Measurements from ENCODE around the gene FGF11. TPM values are rescaled to one million over a fixed set of nuclear protein-coding genes. Genes with fewer than 3 reads are reported as not detected.

Gene FGF11
- total and polyA plus RNA-seq, 2 of the 13 experiments (the other 11 are each of a cell fraction or from before 2014, with no cell fraction given), result 0.20 to 7.6 TPM

DNA sequence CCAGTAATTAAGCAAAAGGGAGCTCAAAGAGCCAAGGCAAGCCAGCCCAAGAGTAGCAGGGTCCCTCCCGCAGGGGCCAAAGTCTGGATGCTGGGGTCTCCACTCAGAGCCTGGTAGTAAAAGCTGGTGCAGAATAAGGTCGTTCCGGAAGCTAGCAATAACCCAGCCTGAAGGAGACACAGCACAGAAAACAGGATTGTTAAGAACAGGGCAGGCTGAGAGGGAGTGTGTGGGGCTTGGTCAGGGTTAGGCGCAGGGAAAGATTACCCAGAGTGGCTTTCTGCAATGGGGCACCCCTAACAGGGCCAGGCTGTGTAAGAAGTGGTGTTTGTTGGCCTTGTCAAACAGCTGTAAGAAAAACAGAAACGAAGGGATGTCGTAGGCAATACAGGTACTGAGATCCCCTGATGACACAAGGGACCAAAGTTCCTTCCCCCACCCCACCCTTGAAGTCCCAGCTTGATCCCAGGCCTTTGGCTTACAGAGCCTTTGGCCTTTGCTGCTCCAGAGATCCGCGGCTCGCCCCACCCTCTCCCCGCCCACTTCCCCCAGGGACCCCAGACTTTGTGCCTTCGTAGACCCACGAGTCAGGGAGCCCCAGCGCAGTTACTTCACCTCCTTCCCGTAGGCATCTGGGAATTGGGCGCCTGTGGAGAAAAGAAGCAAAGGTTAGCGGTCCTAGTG lies 36.1 kb upstream of the FGF11 start (continued):
- TF ChIP-seq RELA (CRISPR knock-in tag; IDR thresholded peaks at IDR 0.05) (no peak), ZMYM4 (CRISPR knock-in tag; IDR thresholded peaks at IDR 0.05) (peak; percentile 43; the same call in 1 of the 2 replicates), RXRA (CRISPR knock-in tag; IDR thresholded peaks at IDR 0.05) (peak; percentile 49; the same call in 1 of the 2 replicates), ZNF564 (CRISPR knock-in tag; IDR thresholded peaks at IDR 0.05) (peak; percentile 37; the same call in 1 of the 2 replicates), ARNT2 (CRISPR knock-in tag; IDR thresholded peaks at IDR 0.05; ENCODE audit: low read depth) (no peak), CC2D1A (CRISPR knock-in tag; IDR thresholded peaks at IDR 0.05) (no peak), TEAD3 (CRISPR knock-in tag; optimal IDR thresholded peaks at IDR 0.05; ENCODE audit: borderline replicate concordance) (peak; percentile 53), TP53 (CRISPR knock-in tag; conservative IDR thresholded peaks at IDR 0.05) (0 out of 2 replicates have a peak, but pooled peaks have one; percentile 6), ETV5 (CRISPR knock-in tag; IDR thresholded peaks at IDR 0.05; ENCODE audit: borderline replicate concordance) (peak; percentile 22; the same call in 1 of the 2 replicates), KLF9 (CRISPR knock-in tag; IDR thresholded peaks at IDR 0.05; ENCODE audit: low read depth) (0 out of 2 replicates have a peak, but pooled peaks have one; percentile 15), HNF4A (CRISPR knock-in tag; IDR thresholded peaks at IDR 0.05) (peak; percentile 87)
- TF ChIP-seq, protein P1, sequence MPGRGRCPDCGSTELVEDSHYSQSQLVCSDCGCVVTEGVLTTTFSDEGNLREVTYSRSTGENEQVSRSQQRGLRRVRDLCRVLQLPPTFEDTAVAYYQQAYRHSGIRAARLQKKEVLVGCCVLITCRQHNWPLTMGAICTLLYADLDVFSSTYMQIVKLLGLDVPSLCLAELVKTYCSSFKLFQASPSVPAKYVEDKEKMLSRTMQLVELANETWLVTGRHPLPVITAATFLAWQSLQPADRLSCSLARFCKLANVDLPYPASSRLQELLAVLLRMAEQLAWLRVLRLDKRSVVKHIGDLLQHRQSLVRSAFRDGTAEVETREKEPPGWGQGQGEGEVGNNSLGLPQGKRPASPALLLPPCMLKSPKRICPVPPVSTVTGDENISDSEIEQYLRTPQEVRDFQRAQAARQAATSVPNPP (CRISPR knock-in tag; IDR thresholded peaks at IDR 0.05), result 0 out of 2 replicates have a peak, but pooled peaks have one; percentile 15
- TF ChIP-seq, protein P2, sequence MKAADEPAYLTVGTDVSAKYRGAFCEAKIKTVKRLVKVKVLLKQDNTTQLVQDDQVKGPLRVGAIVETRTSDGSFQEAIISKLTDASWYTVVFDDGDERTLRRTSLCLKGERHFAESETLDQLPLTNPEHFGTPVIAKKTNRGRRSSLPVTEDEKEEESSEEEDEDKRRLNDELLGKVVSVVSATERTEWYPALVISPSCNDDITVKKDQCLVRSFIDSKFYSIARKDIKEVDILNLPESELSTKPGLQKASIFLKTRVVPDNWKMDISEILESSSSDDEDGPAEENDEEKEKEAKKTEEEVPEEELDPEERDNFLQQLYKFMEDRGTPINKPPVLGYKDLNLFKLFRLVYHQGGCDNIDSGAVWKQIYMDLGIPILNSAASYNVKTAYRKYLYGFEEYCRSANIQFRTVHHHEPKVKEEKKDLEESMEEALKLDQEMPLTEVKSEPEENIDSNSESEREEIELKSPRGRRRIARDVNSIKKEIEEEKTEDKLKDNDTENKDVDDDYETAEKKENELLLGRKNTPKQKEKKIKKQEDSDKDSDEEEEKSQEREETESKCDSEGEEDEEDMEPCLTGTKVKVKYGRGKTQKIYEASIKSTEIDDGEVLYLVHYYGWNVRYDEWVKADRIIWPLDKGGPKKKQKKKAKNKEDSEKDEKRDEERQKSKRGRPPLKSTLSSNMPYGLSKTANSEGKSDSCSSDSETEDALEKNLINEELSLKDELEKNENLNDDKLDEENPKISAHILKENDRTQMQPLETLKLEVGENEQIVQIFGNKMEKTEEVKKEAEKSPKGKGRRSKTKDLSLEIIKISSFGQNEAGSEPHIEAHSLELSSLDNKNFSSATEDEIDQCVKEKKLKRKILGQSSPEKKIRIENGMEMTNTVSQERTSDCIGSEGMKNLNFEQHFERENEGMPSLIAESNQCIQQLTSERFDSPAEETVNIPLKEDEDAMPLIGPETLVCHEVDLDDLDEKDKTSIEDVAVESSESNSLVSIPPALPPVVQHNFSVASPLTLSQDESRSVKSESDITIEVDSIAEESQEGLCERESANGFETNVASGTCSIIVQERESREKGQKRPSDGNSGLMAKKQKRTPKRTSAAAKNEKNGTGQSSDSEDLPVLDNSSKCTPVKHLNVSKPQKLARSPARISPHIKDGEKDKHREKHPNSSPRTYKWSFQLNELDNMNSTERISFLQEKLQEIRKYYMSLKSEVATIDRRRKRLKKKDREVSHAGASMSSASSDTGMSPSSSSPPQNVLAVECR (CRISPR knock-in tag; IDR thresholded peaks at IDR 0.05; ENCODE audit: borderline replicate concordance), result peak; percentile 73; the same call in 1 of the 2 replicates
- TF ChIP-seq, protein P3, sequence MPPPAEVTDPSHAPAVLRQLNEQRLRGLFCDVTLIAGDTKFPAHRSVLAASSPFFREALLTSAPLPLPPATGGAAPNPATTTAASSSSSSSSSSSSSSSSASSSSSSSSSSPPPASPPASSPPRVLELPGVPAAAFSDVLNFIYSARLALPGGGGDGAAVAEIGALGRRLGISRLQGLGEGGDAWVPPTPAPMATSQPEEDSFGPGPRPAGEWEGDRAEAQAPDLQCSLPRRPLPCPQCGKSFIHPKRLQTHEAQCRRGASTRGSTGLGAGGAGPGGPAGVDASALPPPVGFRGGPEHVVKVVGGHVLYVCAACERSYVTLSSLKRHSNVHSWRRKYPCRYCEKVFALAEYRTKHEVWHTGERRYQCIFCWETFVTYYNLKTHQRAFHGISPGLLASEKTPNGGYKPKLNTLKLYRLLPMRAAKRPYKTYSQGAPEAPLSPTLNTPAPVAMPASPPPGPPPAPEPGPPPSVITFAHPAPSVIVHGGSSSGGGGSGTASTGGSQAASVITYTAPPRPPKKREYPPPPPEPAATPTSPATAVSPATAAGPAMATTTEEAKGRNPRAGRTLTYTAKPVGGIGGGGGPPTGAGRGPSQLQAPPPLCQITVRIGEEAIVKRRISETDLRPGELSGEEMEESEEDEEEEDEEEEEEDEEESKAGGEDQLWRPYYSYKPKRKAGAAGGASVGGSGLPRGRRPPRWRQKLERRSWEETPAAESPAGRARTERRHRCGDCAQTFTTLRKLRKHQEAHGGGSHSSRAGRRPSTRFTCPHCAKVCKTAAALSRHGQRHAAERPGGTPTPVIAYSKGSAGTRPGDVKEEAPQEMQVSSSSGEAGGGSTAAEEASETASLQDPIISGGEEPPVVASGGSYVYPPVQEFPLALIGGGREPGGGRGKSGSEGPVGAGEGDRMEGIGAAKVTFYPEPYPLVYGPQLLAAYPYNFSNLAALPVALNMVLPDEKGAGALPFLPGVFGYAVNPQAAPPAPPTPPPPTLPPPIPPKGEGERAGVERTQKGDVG (CRISPR knock-in tag; IDR thresholded peaks at IDR 0.05; ENCODE audit: borderline replicate concordance), result 0 out of 2 replicates have a peak, but pooled peaks have one; percentile 37
- TF ChIP-seq, protein P4, sequence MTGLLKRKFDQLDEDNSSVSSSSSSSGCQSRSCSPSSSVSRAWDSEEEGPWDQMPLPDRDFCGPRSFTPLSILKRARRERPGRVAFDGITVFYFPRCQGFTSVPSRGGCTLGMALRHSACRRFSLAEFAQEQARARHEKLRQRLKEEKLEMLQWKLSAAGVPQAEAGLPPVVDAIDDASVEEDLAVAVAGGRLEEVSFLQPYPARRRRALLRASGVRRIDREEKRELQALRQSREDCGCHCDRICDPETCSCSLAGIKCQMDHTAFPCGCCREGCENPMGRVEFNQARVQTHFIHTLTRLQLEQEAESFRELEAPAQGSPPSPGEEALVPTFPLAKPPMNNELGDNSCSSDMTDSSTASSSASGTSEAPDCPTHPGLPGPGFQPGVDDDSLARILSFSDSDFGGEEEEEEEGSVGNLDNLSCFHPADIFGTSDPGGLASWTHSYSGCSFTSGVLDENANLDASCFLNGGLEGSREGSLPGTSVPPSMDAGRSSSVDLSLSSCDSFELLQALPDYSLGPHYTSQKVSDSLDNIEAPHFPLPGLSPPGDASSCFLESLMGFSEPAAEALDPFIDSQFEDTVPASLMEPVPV (CRISPR knock-in tag; IDR thresholded peaks at IDR 0.05), result peak; percentile 28; the same call in 1 of the 2 replicates

Data from HepG2 (cell line).